Measurements from ENCODE around the gene EMC1. TPM values are rescaled to one million over a fixed set of nuclear protein-coding genes. Genes with fewer than 3 reads are reported as not detected.
"Not testable (repeated sequence)": the region's sequence is repeated elsewhere in the genome, so short reads cannot be mapped to it uniquely, and the experiment has no call there.

EMC1 gene
- 50.5 TPM for total RNA-seq (ENCODE audit: unreplicated experiment)
- long read RNA-seq, full-length matches to known transcripts, result 14 of 15 reads
- long read RNA-seq, partial matches to known transcripts, result 0 of 15 reads
- long read RNA-seq, other reads (novel, unspliced or antisense), result 1 of 15 reads

- H3K27me3 Mint-ChIP-seq (ENCODE audit: unreplicated experiment), result peaks cover 6% of the 10 kb centered on the region
- peaks cover 1% of the 10 kb centered on the region for H3K36me3 Mint-ChIP-seq (ENCODE audit: low read depth, unreplicated experiment)
- no peaks in the 10 kb centered on the region for H3K9me3 Mint-ChIP-seq (ENCODE audit: unreplicated experiment)
- DNase-seq (ENCODE audit: low spot score), result peak; percentile 95
- TF ChIP-seq CTCF (IDR thresholded peaks at IDR 0.05; ENCODE audit: unreplicated experiment), result no peak
- peak within 1 kb of the TSS; percentile 92 for H3K27ac Mint-ChIP-seq (ENCODE audit: unreplicated experiment)
- peak within 1 kb of the TSS; percentile 98 for H3K4me3 Mint-ChIP-seq (ENCODE audit: unreplicated experiment)
- H3K4me1 Mint-ChIP-seq (ENCODE audit: unreplicated experiment), result peaks cover 17% of the 10 kb centered on the region
Observed at GRCh38 chr1:19251305-19252196, at the start of gene EMC1, which contains the start of gene MRTO4. TSS of gene EMC1 (minus strand) at chr1:19251524. CDS start at chr1:19251509, 15 bp downstream. TSS of gene MRTO4 (plus strand) at chr1:19251805. CDS start at chr1:19251836, 31 bp downstream.

- Mint-ChIP-seq H3K9me3 (ENCODE audit: unreplicated experiment) (peaks cover 3% of the 10 kb centered on the region), H3K27ac (ENCODE audit: unreplicated experiment) (no peak overlapping the region), H3K4me3 (ENCODE audit: unreplicated experiment) (no peak overlapping the region), H3K36me3 (ENCODE audit: low read depth, unreplicated experiment) (peaks cover 24% of the 10 kb centered on the region), H3K27me3 (ENCODE audit: unreplicated experiment) (peaks cover 2% of the 10 kb centered on the region), H3K4me1 (ENCODE audit: unreplicated experiment) (no peaks in the 10 kb centered on the region)
- TF ChIP-seq CTCF (IDR thresholded peaks at IDR 0.05; ENCODE audit: unreplicated experiment), result no peak
- DNase-seq (ENCODE audit: low spot score), result no peak
Observed at GRCh38 chr1:19300211-19300610, 48.9 kb upstream of the EMC1 start.

GRCh38 chr1:19294638-19295037, 43.3 kb upstream of the EMC1 start:
- no peaks in the 10 kb centered on the region for H3K4me1 Mint-ChIP-seq (ENCODE audit: unreplicated experiment)
- H3K27me3 Mint-ChIP-seq (ENCODE audit: unreplicated experiment), result peaks cover 4% of the 10 kb centered on the region
- DNase-seq (ENCODE audit: low spot score), result no peak
- H3K4me3 Mint-ChIP-seq (ENCODE audit: unreplicated experiment), result no peak overlapping the region
- peaks cover 13% of the 10 kb centered on the region for H3K9me3 Mint-ChIP-seq (ENCODE audit: unreplicated experiment)
- H3K36me3 Mint-ChIP-seq (ENCODE audit: low read depth, unreplicated experiment), result peaks cover 17% of the 10 kb centered on the region
- no peak for TF ChIP-seq CTCF (IDR thresholded peaks at IDR 0.05; ENCODE audit: unreplicated experiment)
- H3K27ac Mint-ChIP-seq (ENCODE audit: unreplicated experiment), result no peak overlapping the region

- Mint-ChIP-seq H3K36me3 (ENCODE audit: low read depth, unreplicated experiment) (peaks cover 2% of the 10 kb centered on the region), H3K27me3 (ENCODE audit: unreplicated experiment) (peaks cover 14% of the 10 kb centered on the region), H3K4me1 (ENCODE audit: unreplicated experiment) (no peaks in the 10 kb centered on the region), H3K9me3 (ENCODE audit: unreplicated experiment) (peaks cover 2% of the 10 kb centered on the region), H3K4me3 (ENCODE audit: unreplicated experiment) (no peak overlapping the region), H3K27ac (ENCODE audit: unreplicated experiment) (no peak overlapping the region)
- DNase-seq (ENCODE audit: low spot score), result no peak
- TF ChIP-seq CTCF (IDR thresholded peaks at IDR 0.05; ENCODE audit: unreplicated experiment), result no peak
Observed at GRCh38 chr1:19289244-19289643, 37.9 kb upstream of the EMC1 start.

- not testable (repeated sequence) for H3K9me3 Mint-ChIP-seq (ENCODE audit: unreplicated experiment); H3K27ac Mint-ChIP-seq (ENCODE audit: unreplicated experiment); DNase-seq (ENCODE audit: low spot score); H3K4me3 Mint-ChIP-seq (ENCODE audit: unreplicated experiment); H3K4me1 Mint-ChIP-seq (ENCODE audit: unreplicated experiment); H3K36me3 Mint-ChIP-seq (ENCODE audit: low read depth, unreplicated experiment)
- H3K27me3 Mint-ChIP-seq (ENCODE audit: unreplicated experiment), result peaks cover 14% of the 10 kb centered on the region
Observed at GRCh38 chr1:19288324-19289241, 37.3 kb upstream of the EMC1 start, which contains the start of gene AKR7A3. TSS of gene AKR7A3 (minus strand) at chr1:19288770. CDS start at chr1:19288709, 61 bp downstream.
